ENCODE measurements around the gene CCDC92. TPM values are rescaled to one million over a fixed set of nuclear protein-coding genes. Genes with fewer than 3 reads are reported as not detected.

The CCDC92 gene
- total RNA-seq, 4 donors from 2014 or later, result 23.1 to 33.3 (median 30.9) TPM

- Histone ChIP-seq H3K9me3 (no peaks in the 10 kb centered on the region), H3K4me3 (no peak overlapping the region), H3K4me1 (peaks cover 0 to 41% (median 0%) of the 10 kb centered on the region in 4 donors), H3K27me3 (no peaks in the 10 kb centered on the region), H3K27ac (peak overlapping the region in 1 of 4 donors; percentile 85), H3K36me3 (peaks cover 0 to 37% (median 0%) of the 10 kb centered on the region in 3 donors)
- no peak for DNase-seq
- TF ChIP-seq CTCF (IDR thresholded peaks at IDR 0.05), result no peak
- TF ChIP-seq POLR2A (IDR thresholded peaks at IDR 0.05), result no peak
Measured at GRCh38 chr12:123989168-123989567, 16.5 kb upstream of the CCDC92 start.

GRCh38 chr12:123987022-123987421, 14.4 kb upstream of the CCDC92 start:
- Histone ChIP-seq H3K36me3 (peaks cover 0 to 26% (median 0%) of the 10 kb centered on the region in 3 donors), H3K27me3 (no peaks in the 10 kb centered on the region), H3K9me3 (no peaks in the 10 kb centered on the region), H3K4me3 (no peak overlapping the region), H3K27ac (no peak overlapping the region), H3K4me1 (peaks cover 0 to 29% (median 0%) of the 10 kb centered on the region in 4 donors)
- DNase-seq, result no peak
- TF ChIP-seq CTCF (IDR thresholded peaks at IDR 0.05) (no peak), POLR2A (IDR thresholded peaks at IDR 0.05) (no peak)

GRCh38 chr12:123986374-123986965, 13.8 kb upstream of the CCDC92 start:
- no peak for DNase-seq
- peaks cover 0 to 25% (median 0%) of the 10 kb centered on the region in 3 donors for H3K36me3 ChIP-seq
- H3K27me3 ChIP-seq, result no peaks in the 10 kb centered on the region
- TF ChIP-seq CTCF (IDR thresholded peaks at IDR 0.05) (no peak), POLR2A (IDR thresholded peaks at IDR 0.05) (no peak)
- H3K9me3 ChIP-seq, result no peaks in the 10 kb centered on the region
- no peak overlapping the region for H3K4me3 ChIP-seq
- H3K27ac ChIP-seq, result no peak overlapping the region
- H3K4me1 ChIP-seq, result peaks cover 0 to 28% (median 0%) of the 10 kb centered on the region in 4 donors

- H3K9me3 ChIP-seq, result no peaks in the 10 kb centered on the region
- H3K4me3 ChIP-seq, result no peak overlapping the region
- no peak for DNase-seq
- H3K27ac ChIP-seq, result no peak overlapping the region
- TF ChIP-seq CTCF (IDR thresholded peaks at IDR 0.05) (no peak), POLR2A (IDR thresholded peaks at IDR 0.05) (no peak)
- H3K27me3 ChIP-seq, result no peaks in the 10 kb centered on the region
- H3K4me1 ChIP-seq, result peaks cover 0 to 19% (median 0%) of the 10 kb centered on the region in 4 donors
- peaks cover 0 to 25% (median 0%) of the 10 kb centered on the region in 3 donors for H3K36me3 ChIP-seq
Measured at GRCh38 chr12:123984903-123985302, 12.3 kb upstream of the CCDC92 start.

GRCh38 chr12:123983822-123984485, 11.3 kb upstream of the CCDC92 start:
- peak in 2 of 3 donors; percentile 47 to 76 for DNase-seq

More at GRCh38 chr12:123983822-123984485, 11.3 kb upstream of the CCDC92 start:
- Histone ChIP-seq H3K27ac (no peak overlapping the region), H3K4me1 (peaks cover 0 to 16% (median 0%) of the 10 kb centered on the region in 4 donors), H3K36me3 (peaks cover 0 to 17% (median 0%) of the 10 kb centered on the region in 3 donors), H3K4me3 (no peak overlapping the region), H3K9me3 (no peaks in the 10 kb centered on the region), H3K27me3 (no peaks in the 10 kb centered on the region)
- TF ChIP-seq POLR2A (IDR thresholded peaks at IDR 0.05) (no peak), CTCF (IDR thresholded peaks at IDR 0.05) (peak in 5 of 6 experiments; percentile 42 to 85 (median 81))
